Measurements from ENCODE around the gene INTS11. TPM values are rescaled to one million over a fixed set of nuclear protein-coding genes. Genes with fewer than 3 reads are reported as not detected.

INTS11 gene
- total and polyA plus RNA-seq, 4 donors, result 39.8 to 206 (median 114) TPM

DNA sequence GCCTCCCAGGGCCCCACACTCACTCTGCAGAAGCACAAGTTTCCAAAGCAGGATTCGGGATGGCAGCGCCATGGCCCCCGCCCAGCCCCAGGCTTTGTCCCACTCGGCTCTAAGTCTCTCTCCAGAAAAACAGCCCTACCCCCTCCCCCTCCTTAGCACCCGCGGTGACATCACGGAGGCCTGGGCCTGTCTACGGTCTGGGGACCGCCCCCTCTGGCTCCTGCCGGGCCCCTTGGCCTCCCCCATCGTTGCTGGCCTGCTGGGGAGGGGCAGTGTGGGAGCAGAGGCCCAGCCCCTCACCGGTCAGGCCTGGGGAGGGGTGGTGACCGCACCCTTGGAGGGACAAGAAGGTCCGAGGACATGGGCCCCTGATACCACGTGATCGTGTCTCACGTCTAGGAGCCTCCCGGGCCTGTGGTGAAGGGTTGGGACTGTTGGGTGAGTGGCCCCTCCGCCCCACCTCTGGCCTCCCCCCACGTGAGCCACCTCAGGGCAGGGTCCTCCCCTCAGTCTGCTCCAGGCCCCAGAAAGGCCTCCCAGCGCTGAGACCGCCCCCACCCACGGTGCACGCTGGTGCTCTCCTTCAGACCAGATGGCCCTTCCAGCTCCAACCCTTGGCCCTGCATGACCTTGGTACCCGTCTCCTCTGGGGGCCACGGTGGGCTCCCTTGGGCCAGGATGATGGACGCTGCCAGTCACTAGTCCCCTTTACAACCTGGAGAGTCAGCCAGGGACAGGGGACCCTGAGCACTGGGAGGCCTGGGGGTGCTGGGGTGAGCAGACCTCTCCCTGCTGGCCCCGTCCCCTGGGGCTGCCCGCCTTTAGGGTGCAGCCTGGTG lies 34.2 kb upstream of the INTS11 start, which contains the start of gene MXRA8:
Gene MXRA8 (minus strand): TSS at position 123 of the 839 bp plus-strand sequence. CDS start 51 bp downstream, at position 72.
- H3K4me1 ChIP-seq (ENCODE audit: control insufficient read depth, insufficient read depth, low read length), result peaks cover 71% of the 10 kb centered on the region
- 24% methylated on average over 19 of the region's 29 CpGs for WGBS (ENCODE audit: insufficient coverage)
- peak within 1 kb of the TSS; percentile 91 for H3K27ac ChIP-seq (ENCODE audit: low read depth, low read length)
- H3K27me3 ChIP-seq (ENCODE audit: control insufficient read depth, insufficient read depth, low read length), result peaks cover 18% of the 10 kb centered on the region
- peaks cover 13% of the 10 kb centered on the region for H3K36me3 ChIP-seq (ENCODE audit: control insufficient read depth, insufficient read depth, low read length)
- DNase-seq (ENCODE audit: low read depth in 4 of 6, low spot score in 6 of 6), result peak in 2 of 6 donors; percentile 54 to 86
- H3K9me3 ChIP-seq (ENCODE audit: control insufficient read depth, insufficient read depth, low read length), result no peaks in the 10 kb centered on the region
- peak within 1 kb of the TSS; percentile 57 for H3K4me3 ChIP-seq (ENCODE audit: low read depth, low read length)

DNA sequence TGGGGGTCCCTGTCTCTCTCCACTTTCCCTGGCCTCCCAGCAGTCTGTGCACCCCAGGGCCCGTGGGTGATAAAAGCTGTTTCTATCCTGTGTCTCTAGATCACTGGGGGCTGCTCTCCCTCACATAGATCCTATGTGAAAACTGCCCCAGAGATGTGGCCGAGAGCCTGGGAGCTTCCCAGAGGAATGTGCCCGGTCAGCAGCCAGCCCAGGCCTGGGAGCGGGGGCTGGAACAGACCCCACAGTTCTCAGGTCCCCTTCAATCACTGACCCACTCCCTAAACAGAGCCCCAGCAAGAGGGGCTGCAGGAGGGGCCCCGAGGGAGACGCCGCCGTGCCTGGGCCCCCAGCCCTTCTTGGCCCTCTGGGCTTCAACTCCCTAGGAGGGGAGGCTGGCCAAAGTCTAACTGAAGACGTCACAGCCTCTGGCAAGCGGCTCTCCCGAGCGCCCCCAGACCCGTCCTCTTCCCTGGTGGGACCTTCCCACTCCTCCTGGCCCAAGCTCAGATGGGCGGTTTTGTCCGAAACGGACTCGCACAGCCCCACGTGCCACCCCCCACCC lies 33.5 kb upstream of the INTS11 start:
- DNase-seq (ENCODE audit: low read depth in 4 of 6, low spot score in 6 of 6), result peak in 1 of 6 donors; percentile 46
- no peaks in the 10 kb centered on the region for H3K9me3 ChIP-seq (ENCODE audit: control insufficient read depth, insufficient read depth, low read length)
- H3K36me3 ChIP-seq (ENCODE audit: control insufficient read depth, insufficient read depth, low read length), result peaks cover 20% of the 10 kb centered on the region
- peaks cover 24% of the 10 kb centered on the region for H3K27me3 ChIP-seq (ENCODE audit: control insufficient read depth, insufficient read depth, low read length)
- WGBS (ENCODE audit: insufficient coverage), result 7% methylated on average over 18 of the region's 18 CpGs
- peaks cover 78% of the 10 kb centered on the region for H3K4me1 ChIP-seq (ENCODE audit: control insufficient read depth, insufficient read depth, low read length)
- H3K4me3 ChIP-seq (ENCODE audit: low read depth, low read length), result peak overlapping the region; percentile 57
- peak overlapping the region; percentile 91 for H3K27ac ChIP-seq (ENCODE audit: low read depth, low read length)

DNA sequence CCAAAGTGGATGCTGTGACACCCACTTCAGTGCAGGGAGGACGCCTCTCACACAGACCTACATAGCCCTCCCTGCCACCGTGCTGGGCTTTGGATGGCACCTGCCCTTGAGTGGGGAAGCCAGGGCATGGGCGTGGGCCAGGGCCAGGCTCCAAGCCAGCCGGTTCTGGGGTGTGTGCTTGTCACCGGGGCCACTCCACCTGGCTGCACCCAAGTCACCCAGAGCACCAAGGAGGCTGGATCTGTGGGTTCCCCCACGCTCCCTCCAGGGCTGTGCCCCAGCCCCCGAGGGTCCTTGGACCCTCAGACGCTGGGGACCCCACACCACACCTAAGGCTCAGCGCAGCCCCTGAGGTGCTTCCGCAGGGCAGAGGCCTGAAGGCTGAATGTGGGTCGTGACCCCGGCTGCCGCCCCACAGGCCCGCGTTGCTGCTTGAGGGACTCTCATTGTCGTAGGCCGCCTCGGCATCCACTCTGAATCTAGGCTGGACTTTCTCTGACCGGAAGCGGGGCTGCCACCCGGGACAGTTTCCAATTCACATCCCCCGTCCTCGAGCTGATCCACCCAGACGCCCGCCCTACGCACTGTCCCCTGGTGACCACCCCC lies 32.4 kb upstream of the INTS11 start:
- peaks cover 83% of the 10 kb centered on the region for H3K4me1 ChIP-seq (ENCODE audit: control insufficient read depth, insufficient read depth, low read length)
- 34% methylated on average over 24 of the region's 26 CpGs for WGBS (ENCODE audit: insufficient coverage)
- H3K27me3 ChIP-seq (ENCODE audit: control insufficient read depth, insufficient read depth, low read length), result peaks cover 24% of the 10 kb centered on the region
- peak overlapping the region; percentile 57 for H3K4me3 ChIP-seq (ENCODE audit: low read depth, low read length)
- no peaks in the 10 kb centered on the region for H3K9me3 ChIP-seq (ENCODE audit: control insufficient read depth, insufficient read depth, low read length)
- DNase-seq (ENCODE audit: low read depth in 4 of 6, low spot score in 6 of 6), result no peak
- peak overlapping the region; percentile 91 for H3K27ac ChIP-seq (ENCODE audit: low read depth, low read length)
- peaks cover 30% of the 10 kb centered on the region for H3K36me3 ChIP-seq (ENCODE audit: control insufficient read depth, insufficient read depth, low read length)

DNA sequence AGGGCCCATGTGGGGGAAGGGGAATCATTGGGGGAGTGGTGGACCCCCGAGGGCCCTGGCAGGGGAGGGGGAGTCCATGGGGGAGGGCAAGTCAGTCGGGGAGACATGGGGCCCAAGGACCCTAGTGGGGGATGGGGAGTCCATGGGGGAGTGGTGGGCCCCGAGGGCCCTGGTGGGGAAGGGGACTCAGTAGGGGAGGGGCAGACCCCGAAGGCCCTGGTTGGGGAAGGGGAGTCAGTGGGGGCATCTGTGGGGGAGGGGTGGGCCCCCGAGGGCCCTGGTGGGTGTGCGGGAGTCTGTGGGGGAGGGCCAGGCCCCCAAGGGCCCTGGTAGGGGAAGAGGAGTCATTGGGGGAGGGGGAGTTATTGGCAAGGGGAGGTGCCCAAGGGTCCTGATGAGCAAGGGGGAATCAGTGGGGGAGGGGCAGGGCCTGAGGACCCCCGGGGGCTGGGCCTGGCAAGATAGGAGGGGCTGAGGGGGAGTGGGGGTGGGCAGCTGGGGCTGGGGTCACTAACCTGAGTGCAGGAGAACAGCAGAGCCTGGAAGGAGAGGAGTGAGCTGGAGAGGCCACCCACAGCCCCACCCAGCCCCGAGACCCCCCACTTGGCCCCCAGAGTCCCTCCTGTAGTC lies 31.8 kb upstream of the INTS11 start:
- WGBS (ENCODE audit: insufficient coverage), result 66% methylated on average over 4 of the region's 8 CpGs
- no peaks in the 10 kb centered on the region for H3K9me3 ChIP-seq (ENCODE audit: control insufficient read depth, insufficient read depth, low read length)
- peaks cover 83% of the 10 kb centered on the region for H3K4me1 ChIP-seq (ENCODE audit: control insufficient read depth, insufficient read depth, low read length)
- H3K36me3 ChIP-seq (ENCODE audit: control insufficient read depth, insufficient read depth, low read length), result peaks cover 35% of the 10 kb centered on the region
- no peak for DNase-seq (ENCODE audit: low read depth in 4 of 6, low spot score in 6 of 6)
- H3K27ac ChIP-seq (ENCODE audit: low read depth, low read length), result peak overlapping the region; percentile 91
- peaks cover 24% of the 10 kb centered on the region for H3K27me3 ChIP-seq (ENCODE audit: control insufficient read depth, insufficient read depth, low read length)
- H3K4me3 ChIP-seq (ENCODE audit: low read depth, low read length), result peak overlapping the region; percentile 57

DNA sequence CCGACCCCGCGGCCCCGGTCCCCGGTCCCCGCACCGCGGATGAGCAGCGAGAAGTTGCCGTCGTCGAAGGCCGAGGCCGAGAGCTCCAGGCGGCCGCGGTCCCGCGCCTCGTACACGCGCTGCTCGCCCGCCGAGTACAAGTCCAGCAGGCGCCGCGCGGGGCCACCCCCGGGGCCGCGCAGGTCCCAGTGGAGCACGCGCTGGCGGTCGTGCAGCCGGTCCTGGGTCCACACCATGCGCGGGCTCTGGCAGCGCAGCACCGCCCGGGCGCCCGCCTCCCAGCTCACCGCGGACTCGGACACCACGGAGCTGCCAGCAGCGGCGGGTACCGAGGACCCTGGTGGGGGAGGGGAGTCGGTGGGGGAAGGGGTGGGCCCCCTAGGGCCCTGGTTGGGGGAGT lies 31.0 kb upstream of the INTS11 start:
- WGBS (ENCODE audit: insufficient coverage), result 3% methylated on average over 37 of the region's 52 CpGs
- Histone ChIP-seq H3K36me3 (ENCODE audit: control insufficient read depth, insufficient read depth, low read length) (peaks cover 35% of the 10 kb centered on the region), H3K4me3 (ENCODE audit: low read depth, low read length) (no peak overlapping the region), H3K27ac (ENCODE audit: low read depth, low read length) (no peak overlapping the region), H3K27me3 (ENCODE audit: control insufficient read depth, insufficient read depth, low read length) (peaks cover 24% of the 10 kb centered on the region), H3K9me3 (ENCODE audit: control insufficient read depth, insufficient read depth, low read length) (no peaks in the 10 kb centered on the region), H3K4me1 (ENCODE audit: control insufficient read depth, insufficient read depth, low read length) (peaks cover 78% of the 10 kb centered on the region)
- DNase-seq (ENCODE audit: low read depth in 4 of 6, low spot score in 6 of 6), result peak in 2 of 6 donors; percentile 31 to 55

DNA sequence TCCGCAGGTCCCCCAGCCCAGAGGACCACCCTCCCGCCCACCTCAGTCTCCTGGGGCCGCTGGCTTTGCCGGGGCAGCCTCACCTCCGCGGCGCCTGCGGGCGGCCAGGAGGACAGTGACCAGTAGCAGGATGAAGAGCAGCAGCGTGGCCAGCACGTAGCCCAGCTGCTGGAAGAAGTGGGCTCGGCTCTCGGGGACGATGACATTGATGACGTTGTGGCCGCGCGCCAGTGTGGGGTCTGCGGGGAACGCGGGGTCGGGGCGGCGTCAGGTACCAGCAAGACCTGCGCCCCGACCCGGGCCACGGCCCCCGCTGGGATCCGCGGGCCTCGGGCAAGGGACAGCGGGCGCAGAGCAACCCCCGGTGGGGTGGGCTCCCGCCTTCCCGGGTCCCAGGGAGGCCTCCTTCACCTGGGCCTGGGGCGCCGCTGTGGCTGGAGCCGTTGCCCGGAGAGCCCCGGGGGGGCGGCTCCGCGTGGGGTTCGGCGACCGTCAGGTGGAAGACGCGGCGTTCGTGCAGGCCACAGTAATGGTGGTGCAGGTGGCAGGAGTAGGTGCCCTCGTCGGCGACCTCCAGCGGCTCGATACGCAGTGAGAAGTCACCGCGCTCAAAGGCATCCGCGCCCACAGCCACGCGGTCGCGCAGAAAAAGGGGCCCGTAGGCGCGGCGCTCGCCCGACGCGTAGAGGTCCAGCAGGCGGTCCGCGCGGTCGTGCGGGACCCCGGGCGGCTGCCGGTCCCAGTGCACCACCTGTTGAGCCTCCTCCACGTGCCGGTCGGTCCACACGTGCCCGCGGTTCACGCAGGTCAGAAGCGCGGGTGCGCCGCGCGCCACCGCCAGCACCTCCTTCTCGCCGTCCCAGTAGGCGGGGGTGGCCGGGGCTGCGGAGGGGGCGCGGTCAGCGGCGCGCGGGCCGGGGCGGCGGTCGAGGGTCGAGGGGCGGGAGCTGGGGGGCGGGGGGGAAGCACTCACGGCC lies 30.1 kb upstream of the INTS11 start:
- peaks cover 24% of the 10 kb centered on the region for H3K27me3 ChIP-seq (ENCODE audit: control insufficient read depth, insufficient read depth, low read length)
- DNase-seq (ENCODE audit: low read depth in 4 of 6, low spot score in 6 of 6), result no peak
- 32% methylated on average over 97 of the region's 116 CpGs for WGBS (ENCODE audit: insufficient coverage)

DNA sequence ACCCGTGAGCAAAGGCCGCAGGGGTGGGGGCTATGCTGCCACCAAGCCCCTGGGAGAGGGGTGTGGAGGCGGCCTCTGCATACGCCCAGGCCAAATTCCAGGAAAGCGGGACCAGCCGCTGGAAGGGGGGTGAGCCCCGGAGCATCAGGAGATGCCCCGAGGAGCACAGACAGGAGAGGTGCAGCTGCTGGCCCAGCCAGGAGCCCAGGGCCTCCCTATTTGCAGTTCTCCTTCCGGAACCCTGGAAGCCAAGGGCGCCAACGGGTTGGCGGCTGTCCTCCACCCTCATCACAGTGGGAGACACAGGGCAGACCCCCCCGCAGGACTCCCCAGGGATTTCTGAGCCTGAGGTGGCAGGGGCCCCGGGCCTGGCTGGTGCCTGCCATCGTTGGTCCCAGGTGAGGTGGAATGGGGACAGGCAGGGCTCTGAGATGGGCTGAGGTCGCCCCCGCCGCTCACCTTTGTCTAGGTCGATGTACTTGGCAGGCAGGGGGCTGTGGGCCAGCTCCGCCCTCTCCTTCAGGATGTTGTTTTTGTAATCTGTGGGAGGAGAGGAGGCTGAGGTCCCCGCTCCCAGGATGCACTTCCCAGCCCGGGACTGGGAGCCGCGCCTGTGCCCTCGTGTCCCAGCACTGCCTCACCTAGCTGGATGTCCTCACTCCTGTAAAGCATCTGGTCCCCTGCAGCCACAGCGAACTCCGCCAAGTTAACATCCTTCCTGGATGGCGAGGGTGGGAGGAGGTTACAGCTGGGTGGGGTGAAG lies 29.1 kb upstream of the INTS11 start:
- Histone ChIP-seq H3K36me3 (ENCODE audit: control insufficient read depth, insufficient read depth, low read length) (peaks cover 35% of the 10 kb centered on the region), H3K4me3 (ENCODE audit: low read depth, low read length) (no peak overlapping the region), H3K27me3 (ENCODE audit: control insufficient read depth, insufficient read depth, low read length) (peaks cover 23% of the 10 kb centered on the region), H3K27ac (ENCODE audit: low read depth, low read length) (no peak overlapping the region), H3K9me3 (ENCODE audit: control insufficient read depth, insufficient read depth, low read length) (no peaks in the 10 kb centered on the region), H3K4me1 (ENCODE audit: control insufficient read depth, insufficient read depth, low read length) (peaks cover 60% of the 10 kb centered on the region)
- DNase-seq (ENCODE audit: low read depth in 4 of 6, low spot score in 6 of 6), result no peak
- 58% methylated on average over 16 of the region's 28 CpGs for WGBS (ENCODE audit: insufficient coverage)

More for the DNA sequence above, 30.1 kb upstream of the INTS11 start:
- no peaks in the 10 kb centered on the region for H3K9me3 ChIP-seq (ENCODE audit: control insufficient read depth, insufficient read depth, low read length)
- no peak overlapping the region for H3K4me3 ChIP-seq (ENCODE audit: low read depth, low read length)
- no peak overlapping the region for H3K27ac ChIP-seq (ENCODE audit: low read depth, low read length)
- H3K36me3 ChIP-seq (ENCODE audit: control insufficient read depth, insufficient read depth, low read length), result peaks cover 35% of the 10 kb centered on the region
- H3K4me1 ChIP-seq (ENCODE audit: control insufficient read depth, insufficient read depth, low read length), result peaks cover 70% of the 10 kb centered on the region

DNA sequence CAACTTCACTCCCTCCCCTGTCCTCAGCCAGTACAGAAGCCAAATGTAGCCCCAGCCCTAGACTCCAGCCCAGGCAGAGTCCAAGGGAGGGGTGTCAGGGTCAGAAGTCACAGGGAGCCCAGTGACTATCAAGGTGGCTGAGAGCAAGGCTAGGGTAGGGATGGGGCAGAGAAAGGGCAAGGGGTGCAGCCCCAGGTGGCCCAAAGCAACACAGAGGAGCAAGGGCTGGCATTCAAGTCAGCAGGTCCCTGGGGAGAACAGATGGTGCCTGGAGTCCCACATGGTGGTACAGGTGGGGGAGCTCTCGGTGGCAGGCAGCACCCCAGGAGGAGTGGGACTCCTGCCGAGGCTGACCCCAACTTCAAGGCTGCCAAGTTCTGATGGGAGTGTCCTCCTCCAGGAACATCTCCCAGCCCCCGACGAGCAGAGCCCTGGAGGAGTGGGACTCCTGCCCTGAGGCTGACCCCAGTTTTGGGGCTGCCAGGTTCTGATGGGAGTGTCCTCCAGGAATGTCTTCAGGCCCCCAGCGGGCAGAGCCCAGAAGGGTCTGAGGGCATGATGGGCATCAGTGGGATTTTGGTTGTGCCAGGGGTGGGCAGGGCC lies 28.4 kb upstream of the INTS11 start:
- Histone ChIP-seq H3K36me3 (ENCODE audit: control insufficient read depth, insufficient read depth, low read length) (peaks cover 35% of the 10 kb centered on the region), H3K27me3 (ENCODE audit: control insufficient read depth, insufficient read depth, low read length) (peaks cover 17% of the 10 kb centered on the region), H3K27ac (ENCODE audit: low read depth, low read length) (no peak overlapping the region), H3K9me3 (ENCODE audit: control insufficient read depth, insufficient read depth, low read length) (no peaks in the 10 kb centered on the region), H3K4me3 (ENCODE audit: low read depth, low read length) (no peak overlapping the region), H3K4me1 (ENCODE audit: control insufficient read depth, insufficient read depth, low read length) (peaks cover 59% of the 10 kb centered on the region)
- WGBS (ENCODE audit: insufficient coverage), result 56% methylated on average over 3 of the region's 5 CpGs
- no peak for DNase-seq (ENCODE audit: low read depth in 4 of 6, low spot score in 6 of 6)

Data from spinal cord (tissue), 10 donors.